ENCODE results near the gene RNF38. TPM values are rescaled to one million over a fixed set of nuclear protein-coding genes. Genes with fewer than 3 reads are reported as not detected.
A peak's percentile ranks its signal among the peaks of the same experiment; 100 is the strongest.
"Not testable (repeated sequence)": the region's sequence is repeated elsewhere in the genome, so short reads cannot be mapped to it uniquely, and the experiment has no call there.

The RNF38 gene
- total and polyA plus RNA-seq, 2 experiments from 2014 or later: 8.7 to 23.7 TPM

DNA sequence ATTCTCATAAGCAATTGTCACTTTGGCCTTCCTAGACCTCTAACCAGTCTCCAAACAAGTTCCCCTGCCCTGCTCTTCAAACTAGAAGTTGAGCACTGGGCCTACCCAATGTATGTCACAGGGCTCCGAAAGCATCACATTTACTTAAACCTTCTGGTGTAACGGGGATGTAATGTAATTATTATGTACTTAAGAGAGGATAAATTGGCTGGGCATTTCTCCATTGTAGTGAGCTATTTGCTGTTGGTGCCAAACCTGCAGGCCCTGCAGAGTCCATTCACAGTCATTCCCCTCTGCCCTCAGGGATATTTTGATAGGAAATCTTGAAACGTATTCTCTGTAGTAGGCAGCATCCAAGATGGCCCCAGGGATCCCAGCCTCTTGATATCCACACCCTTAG lies 77.6 kb downstream of the RNF38 start:
- H3K4me1 ChIP-seq (ENCODE audit: insufficient read depth): peaks cover 17% of the 10 kb centered on the region
- WGBS (ENCODE audit: low lambda C conversion rate, missing lambda C conversion rate): 59% methylated on average over 3 of the region's 3 CpGs
- no peaks in the 10 kb centered on the region for H3K36me3 ChIP-seq (replicated peaks; ENCODE audit: insufficient read depth, low read depth)
- H3K27ac ChIP-seq: no peak overlapping the region
- no peaks in the 10 kb centered on the region for H3K9me3 ChIP-seq (ENCODE audit: low read depth)
- H3K9me2 ChIP-seq (replicated peaks; ENCODE audit: insufficient read depth): no peaks in the 10 kb centered on the region
- H2AFZ ChIP-seq: no peak overlapping the region
- no peak overlapping the region for H3K4me3 ChIP-seq
- H3K4me2 ChIP-seq: no peak overlapping the region
- TF ChIP-seq, protein P1, sequence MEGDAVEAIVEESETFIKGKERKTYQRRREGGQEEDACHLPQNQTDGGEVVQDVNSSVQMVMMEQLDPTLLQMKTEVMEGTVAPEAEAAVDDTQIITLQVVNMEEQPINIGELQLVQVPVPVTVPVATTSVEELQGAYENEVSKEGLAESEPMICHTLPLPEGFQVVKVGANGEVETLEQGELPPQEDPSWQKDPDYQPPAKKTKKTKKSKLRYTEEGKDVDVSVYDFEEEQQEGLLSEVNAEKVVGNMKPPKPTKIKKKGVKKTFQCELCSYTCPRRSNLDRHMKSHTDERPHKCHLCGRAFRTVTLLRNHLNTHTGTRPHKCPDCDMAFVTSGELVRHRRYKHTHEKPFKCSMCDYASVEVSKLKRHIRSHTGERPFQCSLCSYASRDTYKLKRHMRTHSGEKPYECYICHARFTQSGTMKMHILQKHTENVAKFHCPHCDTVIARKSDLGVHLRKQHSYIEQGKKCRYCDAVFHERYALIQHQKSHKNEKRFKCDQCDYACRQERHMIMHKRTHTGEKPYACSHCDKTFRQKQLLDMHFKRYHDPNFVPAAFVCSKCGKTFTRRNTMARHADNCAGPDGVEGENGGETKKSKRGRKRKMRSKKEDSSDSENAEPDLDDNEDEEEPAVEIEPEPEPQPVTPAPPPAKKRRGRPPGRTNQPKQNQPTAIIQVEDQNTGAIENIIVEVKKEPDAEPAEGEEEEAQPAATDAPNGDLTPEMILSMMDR (IDR thresholded peaks at IDR 0.05; ENCODE audit: poor library complexity): no peak
- TF ChIP-seq EZH2 (IDR thresholded peaks at IDR 0.05; ENCODE audit: borderline replicate concordance): no peak
- H3K27me3 ChIP-seq: no peaks in the 10 kb centered on the region
- DNase-seq (ENCODE audit: low spot score): no peak
- H3K79me2 ChIP-seq: no peaks in the 10 kb centered on the region
- H4K20me1 ChIP-seq (ENCODE audit: insufficient read depth, poor library complexity, severe bottlenecking): no peaks in the 10 kb centered on the region

DNA sequence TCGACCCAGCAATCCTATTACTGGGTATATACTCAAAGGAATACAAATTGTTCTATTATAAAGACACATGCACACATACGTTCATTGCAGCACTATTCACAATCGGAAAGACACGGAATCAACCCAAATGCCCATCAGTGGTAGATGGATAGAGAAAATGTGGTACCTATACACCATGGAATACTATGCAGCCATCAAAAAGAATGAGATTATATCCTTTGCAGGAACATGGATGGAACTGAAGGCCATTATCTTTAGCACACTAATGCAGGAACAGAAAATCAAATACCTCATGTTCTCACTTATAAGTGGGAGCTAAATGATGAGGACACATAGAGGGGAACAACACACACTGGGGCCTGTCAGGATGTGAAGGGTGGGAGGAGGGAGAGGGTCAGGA lies 78.2 kb downstream of the RNF38 start:
- H3K4me3 ChIP-seq; H3K79me2 ChIP-seq; H3K4me2 ChIP-seq; H3K27me3 ChIP-seq; H3K9me3 ChIP-seq (ENCODE audit: low read depth); H3K36me3 ChIP-seq (replicated peaks; ENCODE audit: insufficient read depth, low read depth); H3K27ac ChIP-seq; H2AFZ ChIP-seq; DNase-seq (ENCODE audit: low spot score); H3K9me2 ChIP-seq (replicated peaks; ENCODE audit: insufficient read depth); H4K20me1 ChIP-seq (ENCODE audit: insufficient read depth, poor library complexity, severe bottlenecking): not testable (repeated sequence)
- 95% methylated on average over 4 of the region's 4 CpGs for WGBS (ENCODE audit: low lambda C conversion rate, missing lambda C conversion rate)
- peaks cover 19% of the 10 kb centered on the region for H3K4me1 ChIP-seq (ENCODE audit: insufficient read depth)

DNA sequence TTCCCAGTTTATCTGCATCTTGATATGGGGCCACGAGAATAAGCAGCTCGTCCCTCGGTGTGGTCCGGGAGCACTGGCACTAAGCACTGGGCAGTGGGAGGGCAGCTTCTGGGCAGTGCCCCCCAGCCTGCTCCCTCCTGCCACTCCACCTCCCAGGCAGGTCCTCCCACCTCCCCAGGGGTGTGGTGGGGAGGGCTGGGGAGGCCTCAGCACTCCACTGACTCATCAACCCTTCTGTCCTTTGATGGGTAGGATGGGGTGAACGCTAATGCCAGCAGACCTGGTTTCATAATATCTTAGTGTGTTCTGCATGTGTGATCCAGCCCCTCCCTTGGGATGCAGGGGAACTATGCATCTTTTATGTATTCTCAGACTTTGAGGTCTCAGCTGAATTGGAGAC lies 79.6 kb downstream of the RNF38 start:
- 26% methylated on average over 5 of the region's 5 CpGs for WGBS (ENCODE audit: low lambda C conversion rate, missing lambda C conversion rate)
- DNase-seq (ENCODE audit: low spot score): peak; percentile 52
- H3K27ac ChIP-seq: peak overlapping the region; percentile 76
- H3K27me3 ChIP-seq: no peaks in the 10 kb centered on the region
- H3K4me1 ChIP-seq (ENCODE audit: insufficient read depth): peaks cover 33% of the 10 kb centered on the region
- TF ChIP-seq EZH2 (IDR thresholded peaks at IDR 0.05; ENCODE audit: borderline replicate concordance): no peak
- no peak for TF ChIP-seq EZH2phosphoT487 (IDR thresholded peaks at IDR 0.05; ENCODE audit: low read depth, severe bottlenecking, unreplicated experiment)
- H3K79me2 ChIP-seq: no peaks in the 10 kb centered on the region
- no peaks in the 10 kb centered on the region for H3K36me3 ChIP-seq (replicated peaks; ENCODE audit: insufficient read depth, low read depth)
- no peaks in the 10 kb centered on the region for H3K9me3 ChIP-seq (ENCODE audit: low read depth)
- no peaks in the 10 kb centered on the region for H4K20me1 ChIP-seq (ENCODE audit: insufficient read depth, poor library complexity, severe bottlenecking)
- H3K9me2 ChIP-seq (replicated peaks; ENCODE audit: insufficient read depth): no peaks in the 10 kb centered on the region
- peak overlapping the region; percentile 31 for H3K4me2 ChIP-seq
- no peak overlapping the region for H2AFZ ChIP-seq
- no peak overlapping the region for H3K4me3 ChIP-seq

DNA sequence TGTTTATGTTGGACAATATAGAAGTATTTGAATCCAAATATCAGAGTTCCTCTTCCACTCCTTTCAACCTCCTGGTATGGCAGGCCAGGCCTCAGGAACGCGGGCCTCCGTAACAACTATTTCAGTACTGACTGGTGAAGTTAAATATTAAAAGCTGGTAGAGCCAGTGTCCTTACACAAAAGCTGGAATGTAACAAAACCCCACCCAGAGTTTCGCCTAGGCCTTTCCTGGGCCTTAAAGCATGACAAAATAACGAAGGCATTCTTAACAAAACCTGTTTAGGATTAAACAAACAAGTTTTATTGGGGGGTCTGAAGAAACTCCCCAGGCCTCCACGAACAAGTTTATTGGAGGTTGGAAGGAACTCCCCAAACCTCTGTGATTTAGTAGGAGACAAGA lies 80.3 kb downstream of the RNF38 start:
- peak overlapping the region; percentile 76 for H3K27ac ChIP-seq
- no peaks in the 10 kb centered on the region for H4K20me1 ChIP-seq (ENCODE audit: insufficient read depth, poor library complexity, severe bottlenecking)
- H3K4me3 ChIP-seq: no peak overlapping the region
- H3K27me3 ChIP-seq: no peaks in the 10 kb centered on the region
- H3K4me1 ChIP-seq (ENCODE audit: insufficient read depth): peaks cover 38% of the 10 kb centered on the region
- peak overlapping the region; percentile 3 for H3K4me2 ChIP-seq
- peak; percentile 68 for DNase-seq (ENCODE audit: low spot score)
- no peaks in the 10 kb centered on the region for H3K9me2 ChIP-seq (replicated peaks; ENCODE audit: insufficient read depth)
- H3K36me3 ChIP-seq (replicated peaks; ENCODE audit: insufficient read depth, low read depth): no peaks in the 10 kb centered on the region
- WGBS (ENCODE audit: low lambda C conversion rate, missing lambda C conversion rate): 23% methylated on average over 6 of the region's 6 CpGs
- H3K9me3 ChIP-seq (ENCODE audit: low read depth): no peaks in the 10 kb centered on the region
- H2AFZ ChIP-seq: no peak overlapping the region
- TF ChIP-seq EZH2 (IDR thresholded peaks at IDR 0.05; ENCODE audit: borderline replicate concordance) (no peak), EZH2phosphoT487 (IDR thresholded peaks at IDR 0.05; ENCODE audit: low read depth, severe bottlenecking, unreplicated experiment) (no peak)
- TF ChIP-seq, protein P1 (IDR thresholded peaks at IDR 0.05; ENCODE audit: poor library complexity): no peak
- H3K79me2 ChIP-seq: no peaks in the 10 kb centered on the region

All from hepatocyte (in vitro differentiated cells).